ENCODE measurements around the gene C1QTNF1.

- TF ChIP-seq POLR2A (IDR thresholded peaks at IDR 0.05): no peak
- TF ChIP-seq, protein P1, sequence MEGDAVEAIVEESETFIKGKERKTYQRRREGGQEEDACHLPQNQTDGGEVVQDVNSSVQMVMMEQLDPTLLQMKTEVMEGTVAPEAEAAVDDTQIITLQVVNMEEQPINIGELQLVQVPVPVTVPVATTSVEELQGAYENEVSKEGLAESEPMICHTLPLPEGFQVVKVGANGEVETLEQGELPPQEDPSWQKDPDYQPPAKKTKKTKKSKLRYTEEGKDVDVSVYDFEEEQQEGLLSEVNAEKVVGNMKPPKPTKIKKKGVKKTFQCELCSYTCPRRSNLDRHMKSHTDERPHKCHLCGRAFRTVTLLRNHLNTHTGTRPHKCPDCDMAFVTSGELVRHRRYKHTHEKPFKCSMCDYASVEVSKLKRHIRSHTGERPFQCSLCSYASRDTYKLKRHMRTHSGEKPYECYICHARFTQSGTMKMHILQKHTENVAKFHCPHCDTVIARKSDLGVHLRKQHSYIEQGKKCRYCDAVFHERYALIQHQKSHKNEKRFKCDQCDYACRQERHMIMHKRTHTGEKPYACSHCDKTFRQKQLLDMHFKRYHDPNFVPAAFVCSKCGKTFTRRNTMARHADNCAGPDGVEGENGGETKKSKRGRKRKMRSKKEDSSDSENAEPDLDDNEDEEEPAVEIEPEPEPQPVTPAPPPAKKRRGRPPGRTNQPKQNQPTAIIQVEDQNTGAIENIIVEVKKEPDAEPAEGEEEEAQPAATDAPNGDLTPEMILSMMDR (IDR thresholded peaks at IDR 0.05): no peak
Observed at GRCh38 chr17:79072544-79072943, 48.6 kb downstream of the C1QTNF1 start.

Measured in thyroid gland (tissue), 4 donors.